OCI-LY3 (cell line): ENCODE results near the gene BUD31.
A peak's percentile ranks its signal among the peaks of the same experiment; 100 is the strongest.

Experiments
- H2AFZ ChIP-seq: fragments of 200-600, 300-600 bp; shearing (Covaris generic); 2 replicates; pipeline ENCODE4 v1.6.0; 2014; ENCODE audit warnings: antibody characterized with exemption, low read depth, low read length
- H3K27ac ChIP-seq: fragments of 200-600, 300-600 bp; sonication (generic); 2 replicates; pipeline ENCODE4 v1.5.1; 2014; ENCODE audit warnings: mild to moderate bottlenecking, low read length, moderate library complexity, mixed read lengths
- H3K27me3 ChIP-seq: fragments of 200-600, 300-600 bp; sonication (generic); 2 replicates; pipeline ENCODE4 v1.6.1; 2014; ENCODE audit warnings: low read depth, low read length, mixed read lengths
- H3K36me3 ChIP-seq: fragments of 200-600, 300-600 bp; sonication (generic); replicated peaks from 2 replicates; pipeline ENCODE3; 2014; ENCODE audit warnings: low read depth, low read length, mixed read lengths
- H3K4me1 ChIP-seq: fragments of 300-600, 200-600 bp; sonication (generic); 2 replicates; pipeline ENCODE4 v1.6.1; 2014; ENCODE audit warnings: low read length, mixed read lengths
- H3K4me2 ChIP-seq: fragments of 200-600, 300-600 bp; sonication (generic); 2 replicates; pipeline ENCODE4 v1.6.1; 2014; ENCODE audit warnings: low read length, mixed read lengths
- H3K4me3 ChIP-seq: fragments of 300-600, 200-600 bp; sonication (generic); 2 replicates; pipeline ENCODE4 v1.5.1; 2014; ENCODE audit warnings: antibody characterized with exemption, mild to moderate bottlenecking, low read length, moderate library complexity
- H3K79me2 ChIP-seq: fragments of 300-600, 200-600 bp; shearing (Covaris generic); 2 replicates; pipeline ENCODE4 v1.6.1; 2014; ENCODE audit warnings: mild to moderate bottlenecking, low read length, mixed read lengths
- H3K9ac ChIP-seq: fragments of 300-600, 200-600 bp; shearing (Covaris generic); 2 replicates; pipeline ENCODE4 v1.6.0; 2014; ENCODE audit warnings: mild to moderate bottlenecking, low read length, moderate library complexity
- H3K9me3 ChIP-seq: fragments of 200-600, 300-600 bp; shearing (Covaris generic); 2 replicates; pipeline ENCODE4 v1.6.1; 2014; ENCODE audit warnings: low read length, mixed read lengths; ENCODE audit not compliant: insufficient read depth
- H4K20me1 ChIP-seq: fragments of 200-600, 300-600 bp; sonication (generic); 2 replicates; pipeline ENCODE4 v1.6.1; 2016; ENCODE audit warnings: low read length, mixed read lengths; ENCODE audit not compliant: insufficient read depth
- CTCF ChIP-seq: fragments of 200-600, 300-600 bp; sonication (generic); IDR thresholded peaks from 2 replicates; pipeline ENCODE4 v1.5.1; 2014; ENCODE audit warnings: antibody characterized with exemption, low read length, low read depth
- EZH2phosphoT487 ChIP-seq: fragments of 200-600 bp; shearing (Covaris generic); IDR thresholded peaks from 2 replicates; pipeline ENCODE4 v1.6.1; 2018; ENCODE audit warnings: antibody characterized with exemption, mixed run types, low read depth

The BUD31 gene

GRCh38 chr7:99404977-99405320 lies 3.8 kb upstream of the BUD31 start:
- H4K20me1 ChIP-seq: peaks cover 23% of the 10 kb centered on the region

GRCh38 chr7:99406557-99406956 lies 2.2 kb upstream of the BUD31 start:
- H3K4me3 ChIP-seq: peak overlapping the region; percentile 91; the same call in 1 of the 2 replicates
- peak overlapping the region; percentile 99 for H3K9ac ChIP-seq
- H4K20me1 ChIP-seq: peaks cover 23% of the 10 kb centered on the region
- peaks cover 17% of the 10 kb centered on the region for H3K4me1 ChIP-seq
- no peak overlapping the region for H2AFZ ChIP-seq
- peaks cover 82% of the 10 kb centered on the region for H3K79me2 ChIP-seq
- no peaks in the 10 kb centered on the region for H3K27me3 ChIP-seq
- peaks cover 29% of the 10 kb centered on the region for H3K36me3 ChIP-seq
- H3K9me3 ChIP-seq: no peaks in the 10 kb centered on the region
- H3K4me2 ChIP-seq: peak overlapping the region; percentile 96
- TF ChIP-seq CTCF: no peak
- no peak for TF ChIP-seq EZH2phosphoT487
- no peak overlapping the region for H3K27ac ChIP-seq

More at GRCh38 chr7:99404977-99405320, 3.8 kb upstream of the BUD31 start:
- Histone ChIP-seq H3K27ac (no peak overlapping the region), H3K4me3 (no peak overlapping the region), H3K27me3 (no peaks in the 10 kb centered on the region), H2AFZ (no peak overlapping the region), H3K9me3 (no peaks in the 10 kb centered on the region), H3K36me3 (peaks cover 33% of the 10 kb centered on the region), H3K9ac (no peak overlapping the region), H3K79me2 (peaks cover 70% of the 10 kb centered on the region), H3K4me2 (no peak overlapping the region), H3K4me1 (peaks cover 15% of the 10 kb centered on the region)
- no peak for TF ChIP-seq CTCF
- no peak for TF ChIP-seq EZH2phosphoT487

GRCh38 chr7:99407872-99408378 lies 844 bp upstream of the BUD31 start:
- Histone ChIP-seq H3K4me3 (peak overlapping the region; percentile 91), H3K9me3 (no peaks in the 10 kb centered on the region), H3K9ac (peak overlapping the region; percentile 99), H4K20me1 (peaks cover 23% of the 10 kb centered on the region), H2AFZ (no peak overlapping the region), H3K36me3 (peaks cover 32% of the 10 kb centered on the region), H3K27me3 (no peaks in the 10 kb centered on the region), H3K4me2 (peak overlapping the region; percentile 96), H3K4me1 (peaks cover 17% of the 10 kb centered on the region), H3K79me2 (peaks cover 82% of the 10 kb centered on the region), H3K27ac (peak overlapping the region; percentile 84)
- TF ChIP-seq EZH2phosphoT487 (no peak), CTCF (no peak)

- no peaks in the 10 kb centered on the region for H3K9me3 ChIP-seq
- peaks cover 74% of the 10 kb centered on the region for H3K79me2 ChIP-seq
- peaks cover 21% of the 10 kb centered on the region for H4K20me1 ChIP-seq
- TF ChIP-seq CTCF (no peak), EZH2phosphoT487 (no peak)
- H2AFZ ChIP-seq: peak overlapping the region; percentile 39; the same call in 1 of the 2 replicates
- H3K9ac ChIP-seq: peak overlapping the region; percentile 99
- H3K36me3 ChIP-seq: peaks cover 28% of the 10 kb centered on the region
- H3K27ac ChIP-seq: peak overlapping the region; percentile 84
- H3K4me3 ChIP-seq: peak overlapping the region; percentile 91
- H3K4me1 ChIP-seq: peaks cover 17% of the 10 kb centered on the region
- H3K27me3 ChIP-seq: no peaks in the 10 kb centered on the region
- H3K4me2 ChIP-seq: peak overlapping the region; percentile 96
Observed at GRCh38 chr7:99409192-99409572, 413 bp downstream of the BUD31 start.
